NCI-H187 treated with DMSO at 0.1 percent for 48 hours (cell line): ENCODE results near the gene MRPL18.
A peak's percentile ranks its signal among the peaks of the same experiment; 100 is the strongest.
"Not testable (repeated sequence)": the region's sequence is repeated elsewhere in the genome, so short reads cannot be mapped to it uniquely, and the experiment has no call there.

Experiments used
- DNase-seq: peaks from one replicate; lab custom pipeline; 2025; lab: John Stamatoyannopoulos, UW

Gene MRPL18

GRCh38 chr6:159777240-159777904, 12.9 kb upstream of the MRPL18 start:
- no peak for DNase-seq

GRCh38 chr6:159778131-159778530, 12.1 kb upstream of the MRPL18 start:
- DNase-seq, result no peak

- DNase-seq, result no peak
These were observed 11.6 kb upstream of the MRPL18 start for GRCh38 chr6:159778542-159779103.

- DNase-seq, result no peak
These were observed 2.0 kb upstream of the MRPL18 start for GRCh38 chr6:159788276-159788675.

GRCh38 chr6:159788753-159789376, 1.4 kb upstream of the MRPL18 start:
- no peak for DNase-seq

- peak; percentile 95 for DNase-seq
These were observed 704 bp upstream of the MRPL18 start, which contains the start of gene TCP1 for GRCh38 chr6:159789377-159790148. Gene TCP1, minus strand, starts transcription at chr6:159789602. Its CDS starts 134 bp downstream, at chr6:159789468.

GRCh38 chr6:159790956-159791598, 810 bp downstream of the MRPL18 start:
- DNase-seq, result no peak

GRCh38 chr6:159794976-159795375, 4.7 kb downstream of the MRPL18 start:
- not testable (repeated sequence) for DNase-seq

- no peak for DNase-seq
These were observed 7.3 kb downstream of the MRPL18 start for GRCh38 chr6:159797554-159797953.

- no peak for DNase-seq
These were observed 10.0 kb downstream of the MRPL18 start, which contains the start of gene PNLDC1 for GRCh38 chr6:159800141-159800865. Gene PNLDC1, plus strand, starts transcription at chr6:159800276. Its CDS starts 32 bp downstream, at chr6:159800308.

- no peak for DNase-seq
These were observed 11.7 kb downstream of the MRPL18 start for GRCh38 chr6:159801935-159802334.

GRCh38 chr6:159804504-159804903, 14.2 kb downstream of the MRPL18 start:
- DNase-seq, result no peak

- no peak for DNase-seq
These were observed 15.3 kb downstream of the MRPL18 start for GRCh38 chr6:159805440-159806020.

GRCh38 chr6:159806021-159806458, 15.8 kb downstream of the MRPL18 start:
- DNase-seq, result no peak

GRCh38 chr6:159807150-159807858, 17.0 kb downstream of the MRPL18 start:
- no peak for DNase-seq

GRCh38 chr6:159808647-159809046, 18.4 kb downstream of the MRPL18 start:
- no peak for DNase-seq

GRCh38 chr6:159809149-159809548, 18.9 kb downstream of the MRPL18 start:
- no peak for DNase-seq

GRCh38 chr6:159813781-159814180, 23.5 kb downstream of the MRPL18 start:
- no peak for DNase-seq

- no peak for DNase-seq
These were observed 25.1 kb downstream of the MRPL18 start for GRCh38 chr6:159815410-159815809.

GRCh38 chr6:159816775-159817174, 26.5 kb downstream of the MRPL18 start:
- not testable (repeated sequence) for DNase-seq
